HG03469 (cell line): Measurements from ENCODE around the gene YWHAG.

ENCODE experiments used
- ATAC-seq: cut with Tn5 transposase; IDR thresholded peaks from one replicate; pipeline ENCODE4 v1.9.1; 2021; ENCODE audit warnings: mild to moderate bottlenecking, moderate library complexity, moderate number of reproducible peaks; ENCODE audit not compliant: unreplicated experiment

The YWHAG gene

GRCh38 chr7:76278540-76278939, 80.3 kb downstream of the YWHAG start:
- ATAC-seq, result no peak
